ENCODE measurements around the gene CRIP1.

The CRIP1 gene

GRCh38 chr14:105483300-105484068, 3.2 kb upstream of the CRIP1 start:
- Histone ChIP-seq H3K4me1 (ENCODE audit: low read length) (peaks cover 8% of the 10 kb centered on the region; the same call in 1 of the 2 replicates), H3K36me3 (replicated peaks; ENCODE audit: insufficient read depth, low read length) (no peaks in the 10 kb centered on the region), H4K20me1 (ENCODE audit: insufficient read depth, low read length) (no peaks in the 10 kb centered on the region), H3K4me3 (ENCODE audit: low read length) (no peak overlapping the region), H3F3A (ENCODE audit: insufficient read depth, low read length) (no peaks in the 10 kb centered on the region), H3K79me2 (ENCODE audit: low read length) (peaks cover 7% of the 10 kb centered on the region), H2AFZ (ENCODE audit: low read length) (no peak overlapping the region), H3K9ac (ENCODE audit: low read length) (no peak overlapping the region), H3K27me3 (replicated peaks; ENCODE audit: insufficient read depth, low read length) (peaks cover 21% of the 10 kb centered on the region; the same call in 1 of the 2 replicates), H3K4me2 (ENCODE audit: low read depth, low read length) (no peak overlapping the region), H3K9me3 (replicated peaks; ENCODE audit: insufficient read depth, low read length) (no peaks in the 10 kb centered on the region), H3K9me2 (replicated peaks; ENCODE audit: insufficient read depth, low read length) (no peaks in the 10 kb centered on the region), H3K27ac (ENCODE audit: low read length) (no peak overlapping the region)
- no peak for TF ChIP-seq EZH2phosphoT487 (IDR thresholded peaks at IDR 0.05; ENCODE audit: low read length)
- TF ChIP-seq, protein P1, sequence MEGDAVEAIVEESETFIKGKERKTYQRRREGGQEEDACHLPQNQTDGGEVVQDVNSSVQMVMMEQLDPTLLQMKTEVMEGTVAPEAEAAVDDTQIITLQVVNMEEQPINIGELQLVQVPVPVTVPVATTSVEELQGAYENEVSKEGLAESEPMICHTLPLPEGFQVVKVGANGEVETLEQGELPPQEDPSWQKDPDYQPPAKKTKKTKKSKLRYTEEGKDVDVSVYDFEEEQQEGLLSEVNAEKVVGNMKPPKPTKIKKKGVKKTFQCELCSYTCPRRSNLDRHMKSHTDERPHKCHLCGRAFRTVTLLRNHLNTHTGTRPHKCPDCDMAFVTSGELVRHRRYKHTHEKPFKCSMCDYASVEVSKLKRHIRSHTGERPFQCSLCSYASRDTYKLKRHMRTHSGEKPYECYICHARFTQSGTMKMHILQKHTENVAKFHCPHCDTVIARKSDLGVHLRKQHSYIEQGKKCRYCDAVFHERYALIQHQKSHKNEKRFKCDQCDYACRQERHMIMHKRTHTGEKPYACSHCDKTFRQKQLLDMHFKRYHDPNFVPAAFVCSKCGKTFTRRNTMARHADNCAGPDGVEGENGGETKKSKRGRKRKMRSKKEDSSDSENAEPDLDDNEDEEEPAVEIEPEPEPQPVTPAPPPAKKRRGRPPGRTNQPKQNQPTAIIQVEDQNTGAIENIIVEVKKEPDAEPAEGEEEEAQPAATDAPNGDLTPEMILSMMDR (IDR thresholded peaks at IDR 0.05; ENCODE audit: low read length), result no peak
- no peak for TF ChIP-seq EZH2 (optimal IDR thresholded peaks at IDR 0.05; ENCODE audit: low read depth, low read length)
- no peak for DNase-seq

DNA sequence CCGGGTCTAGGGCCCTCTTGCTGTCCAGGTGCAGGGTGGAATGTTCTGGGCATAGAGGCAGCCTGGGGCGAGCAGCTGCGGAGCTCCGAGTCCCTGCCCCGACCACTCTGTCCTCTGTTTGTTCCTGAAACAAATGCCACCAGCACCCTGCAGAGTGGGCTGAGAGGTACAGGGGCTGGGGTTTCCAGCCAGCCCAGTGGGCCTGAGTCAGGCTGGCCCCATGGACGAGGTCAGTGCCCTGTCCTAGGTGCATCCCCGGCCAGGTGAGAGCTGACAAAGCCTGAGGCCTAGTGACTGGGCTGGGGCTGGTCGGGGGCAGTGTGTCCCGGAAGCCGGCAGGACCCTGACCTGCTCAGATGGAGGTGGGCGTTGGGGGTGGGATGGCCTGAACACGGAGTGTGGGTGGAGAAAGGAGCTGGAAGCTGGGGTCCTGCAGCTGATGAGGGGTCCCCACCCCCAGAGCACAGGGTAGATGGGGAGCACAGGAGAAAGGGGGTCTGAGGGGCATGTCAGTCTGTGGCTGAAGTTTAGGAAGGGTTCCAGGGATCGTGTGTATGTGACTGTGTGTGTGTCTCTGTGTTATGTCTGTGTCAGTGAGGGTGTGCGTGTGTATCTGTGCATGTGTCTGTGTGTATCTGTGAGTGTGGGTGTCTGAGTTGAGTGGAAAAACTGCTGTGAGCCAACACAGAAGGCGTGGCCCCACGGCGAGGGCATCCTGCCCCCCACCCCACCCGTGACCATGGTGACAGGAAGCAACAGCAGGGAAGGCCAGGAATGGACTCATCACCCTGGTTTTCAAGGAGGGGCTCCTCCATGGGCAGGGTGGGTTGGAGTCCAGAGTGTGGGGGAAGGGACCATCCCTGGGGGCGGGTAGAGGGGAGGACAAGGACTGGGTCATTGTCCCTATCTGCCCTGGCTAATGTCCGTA, 2.4 kb upstream of the CRIP1 start:
- H4K20me1 ChIP-seq (ENCODE audit: insufficient read depth, low read length), result no peaks in the 10 kb centered on the region
- TF ChIP-seq, protein P1 (IDR thresholded peaks at IDR 0.05; ENCODE audit: low read length), result no peak
- TF ChIP-seq EZH2 (optimal IDR thresholded peaks at IDR 0.05; ENCODE audit: low read depth, low read length) (no peak), EZH2phosphoT487 (IDR thresholded peaks at IDR 0.05; ENCODE audit: low read length) (no peak)
- no peaks in the 10 kb centered on the region for H3K9me2 ChIP-seq (replicated peaks; ENCODE audit: insufficient read depth, low read length)
- DNase-seq, result no peak
- no peak overlapping the region for H3K4me2 ChIP-seq (ENCODE audit: low read depth, low read length)
- H3F3A ChIP-seq (ENCODE audit: insufficient read depth, low read length), result peaks cover 3% of the 10 kb centered on the region; the same call in 1 of the 2 replicates
- H2AFZ ChIP-seq (ENCODE audit: low read length), result no peak overlapping the region
- no peaks in the 10 kb centered on the region for H3K9me3 ChIP-seq (replicated peaks; ENCODE audit: insufficient read depth, low read length)
- no peak overlapping the region for H3K4me3 ChIP-seq (ENCODE audit: low read length)
- H3K4me1 ChIP-seq (ENCODE audit: low read length), result peaks cover 16% of the 10 kb centered on the region; the same call in 1 of the 2 replicates
- H3K9ac ChIP-seq (ENCODE audit: low read length), result no peak overlapping the region
- no peaks in the 10 kb centered on the region for H3K36me3 ChIP-seq (replicated peaks; ENCODE audit: insufficient read depth, low read length)
- H3K27me3 ChIP-seq (replicated peaks; ENCODE audit: insufficient read depth, low read length), result peaks cover 19% of the 10 kb centered on the region; the same call in 1 of the 2 replicates
- H3K27ac ChIP-seq (ENCODE audit: low read length), result no peak overlapping the region
- peaks cover 16% of the 10 kb centered on the region for H3K79me2 ChIP-seq (ENCODE audit: low read length)

GRCh38 chr14:105484997-105485393, 1.7 kb upstream of the CRIP1 start:
- Histone ChIP-seq H3K4me1 (ENCODE audit: low read length) (peaks cover 17% of the 10 kb centered on the region; the same call in 1 of the 2 replicates), H2AFZ (ENCODE audit: low read length) (no peak overlapping the region), H3K9me2 (replicated peaks; ENCODE audit: insufficient read depth, low read length) (no peaks in the 10 kb centered on the region), H3K9ac (ENCODE audit: low read length) (no peak overlapping the region), H3K4me2 (ENCODE audit: low read depth, low read length) (no peak overlapping the region), H3K4me3 (ENCODE audit: low read length) (no peak overlapping the region), H3K79me2 (ENCODE audit: low read length) (peaks cover 16% of the 10 kb centered on the region), H3K9me3 (replicated peaks; ENCODE audit: insufficient read depth, low read length) (no peaks in the 10 kb centered on the region), H3F3A (ENCODE audit: insufficient read depth, low read length) (peaks cover 8% of the 10 kb centered on the region; the same call in 1 of the 2 replicates), H3K36me3 (replicated peaks; ENCODE audit: insufficient read depth, low read length) (no peaks in the 10 kb centered on the region), H3K27ac (ENCODE audit: low read length) (no peak overlapping the region), H4K20me1 (ENCODE audit: insufficient read depth, low read length) (no peaks in the 10 kb centered on the region), H3K27me3 (replicated peaks; ENCODE audit: insufficient read depth, low read length) (peaks cover 12% of the 10 kb centered on the region; the same call in 1 of the 2 replicates)
- TF ChIP-seq EZH2 (optimal IDR thresholded peaks at IDR 0.05; ENCODE audit: low read depth, low read length), result no peak
- TF ChIP-seq, protein P1 (IDR thresholded peaks at IDR 0.05; ENCODE audit: low read length), result no peak
- no peak for TF ChIP-seq EZH2phosphoT487 (IDR thresholded peaks at IDR 0.05; ENCODE audit: low read length)
- DNase-seq, result no peak

Data from MM.1S (cell line).